Measurements from ENCODE around the gene RCOR3.

Gene RCOR3

GRCh38 chr1:211335522-211336157 lies 76.5 kb downstream of the RCOR3 start:
- peak overlapping the region; percentile 67 for H3K4me2 ChIP-seq (ENCODE audit: low read length)
- peak overlapping the region; percentile 9; the same call in 1 of the 2 replicates for H3K9ac ChIP-seq (ENCODE audit: low read length)
- H4K20me1 ChIP-seq (ENCODE audit: insufficient read depth, low read length) = peaks cover 88% of the 10 kb centered on the region

GRCh38 chr1:211336161-211336560 lies 77.0 kb downstream of the RCOR3 start:
- TF ChIP-seq CTCF (IDR thresholded peaks at IDR 0.05; ENCODE audit: low read depth, low read length) (no peak), EZH2phosphoT487 (IDR thresholded peaks at IDR 0.05; ENCODE audit: low read depth) (no peak)
- Histone ChIP-seq H3K9ac (ENCODE audit: low read length) (no peak overlapping the region), H3K9me3 (ENCODE audit: insufficient read depth, low read length) (no peaks in the 10 kb centered on the region), H4K20me1 (ENCODE audit: insufficient read depth, low read length) (peaks cover 88% of the 10 kb centered on the region), H3K4me3 (ENCODE audit: low read length) (no peak overlapping the region), H3K27me3 (ENCODE audit: low read depth, low read length) (no peaks in the 10 kb centered on the region), H3K36me3 (replicated peaks; ENCODE audit: low read depth, low read length) (peaks cover 10% of the 10 kb centered on the region), H3K4me2 (ENCODE audit: low read length) (peak overlapping the region; percentile 67), H3K79me2 (ENCODE audit: low read length) (peaks cover 94% of the 10 kb centered on the region), H3K4me1 (ENCODE audit: low read length) (peaks cover 25% of the 10 kb centered on the region), H2AFZ (ENCODE audit: low read depth, low read length) (no peak overlapping the region), H3K27ac (ENCODE audit: low read length) (no peak overlapping the region)

More at GRCh38 chr1:211335522-211336157, 76.5 kb downstream of the RCOR3 start:
- 0 out of 2 replicates have a peak overlapping the region, but pooled peaks have one; percentile 7 for H3K27ac ChIP-seq (ENCODE audit: low read length)
- no peaks in the 10 kb centered on the region for H3K9me3 ChIP-seq (ENCODE audit: insufficient read depth, low read length)
- peaks cover 12% of the 10 kb centered on the region for H3K36me3 ChIP-seq (replicated peaks; ENCODE audit: low read depth, low read length)
- H3K4me3 ChIP-seq (ENCODE audit: low read length) = peak overlapping the region; percentile 34
- no peaks in the 10 kb centered on the region for H3K27me3 ChIP-seq (ENCODE audit: low read depth, low read length)
- TF ChIP-seq EZH2phosphoT487 (IDR thresholded peaks at IDR 0.05; ENCODE audit: low read depth) = no peak
- no peak for TF ChIP-seq CTCF (IDR thresholded peaks at IDR 0.05; ENCODE audit: low read depth, low read length)
- H3K4me1 ChIP-seq (ENCODE audit: low read length) = peaks cover 25% of the 10 kb centered on the region
- peaks cover 94% of the 10 kb centered on the region for H3K79me2 ChIP-seq (ENCODE audit: low read length)
- no peak overlapping the region for H2AFZ ChIP-seq (ENCODE audit: low read depth, low read length)

- Histone ChIP-seq H3K79me2 (ENCODE audit: low read length) (peaks cover 94% of the 10 kb centered on the region), H3K4me1 (ENCODE audit: low read length) (peaks cover 25% of the 10 kb centered on the region), H3K9me3 (ENCODE audit: insufficient read depth, low read length) (no peaks in the 10 kb centered on the region), H3K27me3 (ENCODE audit: low read depth, low read length) (no peaks in the 10 kb centered on the region), H3K4me3 (ENCODE audit: low read length) (no peak overlapping the region), H3K36me3 (replicated peaks; ENCODE audit: low read depth, low read length) (peaks cover 10% of the 10 kb centered on the region), H2AFZ (ENCODE audit: low read depth, low read length) (no peak overlapping the region), H3K9ac (ENCODE audit: low read length) (no peak overlapping the region), H4K20me1 (ENCODE audit: insufficient read depth, low read length) (peaks cover 90% of the 10 kb centered on the region), H3K4me2 (ENCODE audit: low read length) (no peak overlapping the region), H3K27ac (ENCODE audit: low read length) (no peak overlapping the region)
- TF ChIP-seq EZH2phosphoT487 (IDR thresholded peaks at IDR 0.05; ENCODE audit: low read depth) = no peak
- TF ChIP-seq CTCF (IDR thresholded peaks at IDR 0.05; ENCODE audit: low read depth, low read length) = no peak
These were observed 77.6 kb downstream of the RCOR3 start for GRCh38 chr1:211336775-211337174.

GRCh38 chr1:211337430-211338223 lies 78.5 kb downstream of the RCOR3 start:
- H3K4me1 ChIP-seq (ENCODE audit: low read length) = peaks cover 21% of the 10 kb centered on the region
- peaks cover 10% of the 10 kb centered on the region for H3K36me3 ChIP-seq (replicated peaks; ENCODE audit: low read depth, low read length)
- H3K9me3 ChIP-seq (ENCODE audit: insufficient read depth, low read length) = no peaks in the 10 kb centered on the region
- H2AFZ ChIP-seq (ENCODE audit: low read depth, low read length) = no peak overlapping the region
- H3K4me3 ChIP-seq (ENCODE audit: low read length) = no peak overlapping the region
- no peak overlapping the region for H3K27ac ChIP-seq (ENCODE audit: low read length)
- H3K4me2 ChIP-seq (ENCODE audit: low read length) = no peak overlapping the region
- TF ChIP-seq CTCF (IDR thresholded peaks at IDR 0.05; ENCODE audit: low read depth, low read length) (no peak), EZH2phosphoT487 (IDR thresholded peaks at IDR 0.05; ENCODE audit: low read depth) (no peak)
- peaks cover 91% of the 10 kb centered on the region for H4K20me1 ChIP-seq (ENCODE audit: insufficient read depth, low read length)
- H3K79me2 ChIP-seq (ENCODE audit: low read length) = peaks cover 90% of the 10 kb centered on the region
- no peaks in the 10 kb centered on the region for H3K27me3 ChIP-seq (ENCODE audit: low read depth, low read length)
- no peak overlapping the region for H3K9ac ChIP-seq (ENCODE audit: low read length)

Data from OCI-LY3 (cell line).